Measurements from ENCODE around the gene NFS1.

Gene NFS1

DNA sequence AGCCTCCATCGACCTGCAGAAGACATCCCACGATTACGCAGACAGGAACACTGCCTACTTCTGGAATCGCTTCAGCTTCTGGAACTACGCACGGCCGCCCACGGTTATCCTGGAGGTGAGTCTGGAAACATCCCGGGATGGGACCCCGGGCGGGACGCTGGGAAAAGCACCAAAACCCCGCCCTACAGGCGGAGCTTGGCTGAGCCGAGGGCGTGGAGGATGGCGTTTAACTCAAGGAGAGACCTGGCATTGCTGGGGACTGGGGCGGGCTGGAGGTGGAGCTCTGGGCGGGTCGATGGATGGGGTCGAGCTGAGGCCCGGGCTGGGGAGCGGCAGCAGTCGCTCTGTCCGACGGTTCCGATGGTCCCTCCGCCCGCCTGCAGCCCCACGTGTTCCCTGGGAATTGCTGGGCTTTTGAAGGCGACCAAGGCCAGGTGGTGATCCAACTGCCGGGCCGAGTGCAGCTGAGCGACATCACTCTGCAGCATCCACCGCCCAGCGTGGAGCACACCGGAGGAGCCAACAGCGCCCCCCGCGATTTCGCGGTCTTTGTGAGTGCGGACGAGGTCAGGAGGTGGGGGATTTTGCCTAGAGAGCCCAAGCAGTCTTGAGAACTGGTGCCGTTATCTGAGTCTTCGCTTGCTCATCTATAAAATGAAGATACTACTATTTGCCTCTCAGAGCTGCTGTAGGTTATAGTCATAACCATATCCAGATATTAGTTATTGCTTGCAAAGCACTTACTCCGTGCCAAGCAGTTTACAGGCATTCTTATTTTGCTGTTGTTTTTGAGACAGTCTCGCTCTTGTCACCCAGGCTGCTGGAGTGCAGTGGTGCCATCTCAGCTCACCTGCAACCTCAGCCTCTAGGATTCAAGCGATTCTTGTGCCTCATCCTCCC lies 79.7 kb downstream of the NFS1 start:
- Histone ChIP-seq H3K4me1 (ENCODE audit: control insufficient read depth, low read length) (peaks cover 47% of the 10 kb centered on the region), H4K20me1 (ENCODE audit: control insufficient read depth, insufficient read depth, low read depth, low read length) (no peaks in the 10 kb centered on the region), H3K79me2 (ENCODE audit: control insufficient read depth, low read length) (no peaks in the 10 kb centered on the region), H3K4me3 (ENCODE audit: low read length) (peak overlapping the region; percentile 83), H3K9me2 (replicated peaks; ENCODE audit: control insufficient read depth, low read length) (no peaks in the 10 kb centered on the region), H3K27me3 (ENCODE audit: control insufficient read depth, low read length) (peaks cover 9% of the 10 kb centered on the region; the same call in 1 of the 2 replicates), H3K36me3 (ENCODE audit: control insufficient read depth, low read length) (peaks cover 8% of the 10 kb centered on the region; the same call in 1 of the 2 replicates), H3F3A (ENCODE audit: control insufficient read depth, insufficient read depth) (peaks cover 10% of the 10 kb centered on the region), H3K4me2 (ENCODE audit: low read length) (peak overlapping the region; percentile 77), H3K9me3 (ENCODE audit: control insufficient read depth, insufficient read depth, low read length) (no peaks in the 10 kb centered on the region), H3K27ac (ENCODE audit: low read depth, low read length) (no peak overlapping the region)
- TF ChIP-seq, protein P1, sequence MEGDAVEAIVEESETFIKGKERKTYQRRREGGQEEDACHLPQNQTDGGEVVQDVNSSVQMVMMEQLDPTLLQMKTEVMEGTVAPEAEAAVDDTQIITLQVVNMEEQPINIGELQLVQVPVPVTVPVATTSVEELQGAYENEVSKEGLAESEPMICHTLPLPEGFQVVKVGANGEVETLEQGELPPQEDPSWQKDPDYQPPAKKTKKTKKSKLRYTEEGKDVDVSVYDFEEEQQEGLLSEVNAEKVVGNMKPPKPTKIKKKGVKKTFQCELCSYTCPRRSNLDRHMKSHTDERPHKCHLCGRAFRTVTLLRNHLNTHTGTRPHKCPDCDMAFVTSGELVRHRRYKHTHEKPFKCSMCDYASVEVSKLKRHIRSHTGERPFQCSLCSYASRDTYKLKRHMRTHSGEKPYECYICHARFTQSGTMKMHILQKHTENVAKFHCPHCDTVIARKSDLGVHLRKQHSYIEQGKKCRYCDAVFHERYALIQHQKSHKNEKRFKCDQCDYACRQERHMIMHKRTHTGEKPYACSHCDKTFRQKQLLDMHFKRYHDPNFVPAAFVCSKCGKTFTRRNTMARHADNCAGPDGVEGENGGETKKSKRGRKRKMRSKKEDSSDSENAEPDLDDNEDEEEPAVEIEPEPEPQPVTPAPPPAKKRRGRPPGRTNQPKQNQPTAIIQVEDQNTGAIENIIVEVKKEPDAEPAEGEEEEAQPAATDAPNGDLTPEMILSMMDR (IDR thresholded peaks at IDR 0.05; ENCODE audit: low read depth, low read length, poor library complexity, severe bottlenecking): peak; percentile 89
- TF ChIP-seq EZH2phosphoT487 (IDR thresholded peaks at IDR 0.05; ENCODE audit: borderline replicate concordance, low read length): no peak

DNA sequence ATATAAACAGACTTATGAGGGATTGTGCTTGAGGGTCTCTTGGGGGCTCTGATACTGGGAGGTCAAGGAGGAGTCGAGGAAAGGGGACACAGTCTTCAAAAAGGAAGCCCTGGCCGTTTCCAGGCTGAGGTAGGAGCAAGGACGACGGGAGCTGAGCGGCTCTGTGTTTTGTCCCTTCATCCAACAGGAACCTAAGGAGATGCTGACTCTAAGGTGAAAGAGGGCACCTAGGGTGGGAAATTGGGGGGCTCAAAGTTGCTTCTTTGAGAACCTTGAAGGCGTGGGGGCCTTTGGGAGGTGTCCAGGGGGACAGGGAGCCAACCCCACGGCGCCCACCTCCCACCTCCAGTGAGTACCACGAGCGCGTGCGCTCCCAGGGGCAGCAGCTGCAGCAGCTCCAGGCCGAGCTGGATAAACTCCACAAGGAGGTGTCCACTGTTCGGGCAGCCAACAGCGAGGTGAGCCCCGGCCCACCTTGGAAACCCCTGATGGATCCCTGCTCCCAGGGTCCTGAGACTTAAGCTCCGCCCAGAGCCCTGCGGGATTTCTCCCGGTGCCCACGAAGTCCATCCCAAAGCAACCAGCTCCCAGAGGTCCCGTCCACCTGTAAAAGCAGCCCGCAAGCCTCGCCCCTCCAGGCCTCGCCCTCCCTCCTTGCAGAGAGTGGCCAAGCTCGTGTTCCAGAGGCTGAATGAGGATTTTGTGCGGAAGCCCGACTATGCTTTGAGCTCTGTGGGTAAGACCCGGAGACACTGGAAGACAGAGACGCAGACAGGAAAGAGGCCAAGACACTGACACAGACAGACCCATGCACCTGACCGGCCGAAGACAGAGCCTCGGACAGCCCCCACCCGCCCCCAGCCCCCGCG lies 80.7 kb downstream of the NFS1 start:
- H3K4me1 ChIP-seq (ENCODE audit: control insufficient read depth, low read length): peaks cover 50% of the 10 kb centered on the region
- no peaks in the 10 kb centered on the region for H4K20me1 ChIP-seq (ENCODE audit: control insufficient read depth, insufficient read depth, low read depth, low read length)
- H3K4me2 ChIP-seq (ENCODE audit: low read length): peak overlapping the region; percentile 77
- H3K4me3 ChIP-seq (ENCODE audit: low read length): peak overlapping the region; percentile 70
- peaks cover 9% of the 10 kb centered on the region; the same call in 1 of the 2 replicates for H3K27me3 ChIP-seq (ENCODE audit: control insufficient read depth, low read length)
- peaks cover 8% of the 10 kb centered on the region; the same call in 1 of the 2 replicates for H3K36me3 ChIP-seq (ENCODE audit: control insufficient read depth, low read length)
- H3F3A ChIP-seq (ENCODE audit: control insufficient read depth, insufficient read depth): peaks cover 10% of the 10 kb centered on the region
- no peaks in the 10 kb centered on the region for H3K9me2 ChIP-seq (replicated peaks; ENCODE audit: control insufficient read depth, low read length)
- H3K79me2 ChIP-seq (ENCODE audit: control insufficient read depth, low read length): no peaks in the 10 kb centered on the region
- H3K27ac ChIP-seq (ENCODE audit: low read depth, low read length): no peak overlapping the region
- H3K9me3 ChIP-seq (ENCODE audit: control insufficient read depth, insufficient read depth, low read length): no peaks in the 10 kb centered on the region
- no peak for TF ChIP-seq EZH2phosphoT487 (IDR thresholded peaks at IDR 0.05; ENCODE audit: borderline replicate concordance, low read length)
- TF ChIP-seq, protein P1 (IDR thresholded peaks at IDR 0.05; ENCODE audit: low read depth, low read length, poor library complexity, severe bottlenecking): no peak

Measured in DOHH2 (cell line).